ENCODE data around the gene TMEM87A. TPM values are rescaled to one million over a fixed set of nuclear protein-coding genes. Genes with fewer than 3 reads are reported as not detected.
"Not testable (repeated sequence)": the region's sequence is repeated elsewhere in the genome, so short reads cannot be mapped to it uniquely, and the experiment has no call there.

TMEM87A gene
- total RNA-seq, 1 experiment from 2014 or later, result 31.2 TPM

DNA sequence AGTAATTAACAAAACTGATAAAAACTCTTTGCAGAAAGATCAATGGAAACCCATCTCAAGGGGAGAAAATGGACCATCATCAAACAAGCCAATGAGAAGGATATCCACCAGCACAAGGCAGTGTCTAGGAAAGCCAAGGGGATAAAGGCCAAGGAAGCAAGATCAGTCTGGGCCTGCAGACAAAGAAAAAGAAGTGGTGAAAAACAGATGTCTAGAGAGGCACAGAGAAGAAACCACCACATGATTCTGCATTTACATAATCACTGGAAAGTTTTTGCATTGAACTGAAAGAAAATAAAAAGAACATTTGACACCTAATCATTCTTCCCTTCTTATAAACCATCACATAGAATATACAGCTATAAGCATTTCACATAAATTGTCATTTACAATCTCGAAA lies 42.1 kb downstream of the TMEM87A start:
- H3K27me3 Mint-ChIP-seq (ENCODE audit: unreplicated experiment), result no peaks in the 10 kb centered on the region
- no peak overlapping the region for H3K4me3 Mint-ChIP-seq (ENCODE audit: low read depth, unreplicated experiment)
- no peak overlapping the region for H3K27ac Mint-ChIP-seq (ENCODE audit: unreplicated experiment)
- CTCF ChIA-PET, result no interaction called here
- H3K4me1 Mint-ChIP-seq (ENCODE audit: low read depth, unreplicated experiment), result no peaks in the 10 kb centered on the region
- BruUV-seq (replicated peaks), result no TSS peak
- no peaks in the 10 kb centered on the region for H3K36me3 Mint-ChIP-seq (ENCODE audit: insufficient read depth, unreplicated experiment)
- no peaks in the 10 kb centered on the region for H3K9me3 Mint-ChIP-seq (ENCODE audit: low read depth, unreplicated experiment)
- intact Hi-C loops (cut with micrococcal nuclease; ENCODE audit: unreplicated experiment), result no loop called here
- TF ChIP-seq, protein P1, sequence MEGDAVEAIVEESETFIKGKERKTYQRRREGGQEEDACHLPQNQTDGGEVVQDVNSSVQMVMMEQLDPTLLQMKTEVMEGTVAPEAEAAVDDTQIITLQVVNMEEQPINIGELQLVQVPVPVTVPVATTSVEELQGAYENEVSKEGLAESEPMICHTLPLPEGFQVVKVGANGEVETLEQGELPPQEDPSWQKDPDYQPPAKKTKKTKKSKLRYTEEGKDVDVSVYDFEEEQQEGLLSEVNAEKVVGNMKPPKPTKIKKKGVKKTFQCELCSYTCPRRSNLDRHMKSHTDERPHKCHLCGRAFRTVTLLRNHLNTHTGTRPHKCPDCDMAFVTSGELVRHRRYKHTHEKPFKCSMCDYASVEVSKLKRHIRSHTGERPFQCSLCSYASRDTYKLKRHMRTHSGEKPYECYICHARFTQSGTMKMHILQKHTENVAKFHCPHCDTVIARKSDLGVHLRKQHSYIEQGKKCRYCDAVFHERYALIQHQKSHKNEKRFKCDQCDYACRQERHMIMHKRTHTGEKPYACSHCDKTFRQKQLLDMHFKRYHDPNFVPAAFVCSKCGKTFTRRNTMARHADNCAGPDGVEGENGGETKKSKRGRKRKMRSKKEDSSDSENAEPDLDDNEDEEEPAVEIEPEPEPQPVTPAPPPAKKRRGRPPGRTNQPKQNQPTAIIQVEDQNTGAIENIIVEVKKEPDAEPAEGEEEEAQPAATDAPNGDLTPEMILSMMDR (IDR thresholded peaks at IDR 0.05; ENCODE audit: unreplicated experiment), result no peak
- DNase-seq, result no peak

DNA sequence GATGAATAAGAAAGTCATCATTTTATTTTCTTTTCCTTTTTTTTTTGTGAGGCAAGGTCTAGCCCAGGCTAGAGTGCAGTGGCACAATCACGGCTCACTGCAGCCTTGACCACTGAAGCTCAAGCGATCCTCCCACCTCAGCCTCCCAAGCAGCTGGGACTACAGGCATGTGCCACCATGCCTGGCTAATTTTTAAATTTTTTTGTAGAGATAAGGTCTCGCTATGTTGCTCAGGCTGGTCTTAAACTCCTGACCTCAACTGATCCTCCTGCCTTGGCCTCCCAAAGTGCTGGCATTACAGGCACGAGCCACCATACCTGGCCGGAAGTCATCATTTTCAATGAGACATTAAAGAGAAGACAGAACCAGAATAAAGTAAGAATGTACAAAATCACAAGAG lies 44.3 kb downstream of the TMEM87A start:
- not testable (repeated sequence) for BruUV-seq (replicated peaks)

DNA sequence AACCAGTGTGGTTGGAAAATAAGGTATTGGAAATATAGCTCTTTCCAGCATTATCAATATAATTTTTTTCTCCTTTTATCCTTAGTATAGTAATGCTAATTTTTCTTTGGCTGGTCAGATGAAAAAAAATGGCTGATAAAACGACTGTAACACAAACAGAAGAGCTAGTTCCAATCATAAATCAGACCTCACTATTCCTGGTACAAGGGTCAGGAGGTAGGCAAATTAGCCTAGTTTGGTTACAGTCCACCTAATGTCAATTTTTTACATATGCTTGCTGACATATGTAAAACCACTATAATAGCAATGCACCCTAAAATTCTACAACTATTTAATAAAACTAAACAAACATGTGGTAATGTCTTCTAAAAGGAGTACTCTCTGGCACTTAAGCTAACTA lies 45.2 kb downstream of the TMEM87A start:
- no peak overlapping the region for H3K4me3 Mint-ChIP-seq (ENCODE audit: low read depth, unreplicated experiment)
- H3K9me3 Mint-ChIP-seq (ENCODE audit: low read depth, unreplicated experiment), result no peaks in the 10 kb centered on the region
- H3K36me3 Mint-ChIP-seq (ENCODE audit: insufficient read depth, unreplicated experiment), result peaks cover 5% of the 10 kb centered on the region
- BruUV-seq (replicated peaks), result no TSS peak
- H3K27ac Mint-ChIP-seq (ENCODE audit: unreplicated experiment), result no peak overlapping the region
- DNase-seq, result no peak
- CTCF ChIA-PET, result no interaction called here
- intact Hi-C loops (cut with micrococcal nuclease; ENCODE audit: unreplicated experiment), result no loop called here
- no peaks in the 10 kb centered on the region for H3K4me1 Mint-ChIP-seq (ENCODE audit: low read depth, unreplicated experiment)
- no peaks in the 10 kb centered on the region for H3K27me3 Mint-ChIP-seq (ENCODE audit: unreplicated experiment)
- TF ChIP-seq, protein P1 (IDR thresholded peaks at IDR 0.05; ENCODE audit: unreplicated experiment), result no peak

More for the DNA sequence above, 44.3 kb downstream of the TMEM87A start:
- H3K27me3 Mint-ChIP-seq (ENCODE audit: unreplicated experiment); H3K27ac Mint-ChIP-seq (ENCODE audit: unreplicated experiment); H3K36me3 Mint-ChIP-seq (ENCODE audit: insufficient read depth, unreplicated experiment); H3K9me3 Mint-ChIP-seq (ENCODE audit: low read depth, unreplicated experiment); H3K4me1 Mint-ChIP-seq (ENCODE audit: low read depth, unreplicated experiment); H3K4me3 Mint-ChIP-seq (ENCODE audit: low read depth, unreplicated experiment); CTCF ChIA-PET; DNase-seq; intact Hi-C loops (cut with micrococcal nuclease; ENCODE audit: unreplicated experiment): not testable (repeated sequence)

DNA sequence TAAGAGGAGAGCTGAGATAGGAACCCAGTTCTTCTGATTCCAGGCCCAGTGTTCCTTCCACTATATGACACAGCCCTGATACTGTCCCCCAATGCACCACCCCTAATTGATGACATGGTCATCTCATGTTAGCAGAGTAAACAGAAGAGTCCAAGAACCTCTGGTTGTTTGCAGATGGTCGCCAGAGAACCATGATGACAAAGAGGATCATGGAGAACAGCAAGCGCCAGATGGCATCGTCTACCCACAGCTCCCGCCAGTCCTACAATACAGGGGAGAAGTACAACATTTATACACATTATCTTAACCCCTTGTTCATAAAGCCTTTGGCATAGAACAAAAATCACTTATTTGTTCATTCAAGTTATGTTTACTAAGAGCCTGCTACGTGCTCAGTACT lies 46.6 kb downstream of the TMEM87A start:
- no peaks in the 10 kb centered on the region for H3K9me3 Mint-ChIP-seq (ENCODE audit: low read depth, unreplicated experiment)
- intact Hi-C loops (cut with micrococcal nuclease; ENCODE audit: unreplicated experiment), result no loop called here
- no peaks in the 10 kb centered on the region for H3K4me1 Mint-ChIP-seq (ENCODE audit: low read depth, unreplicated experiment)
- no peak for DNase-seq
- peaks cover 5% of the 10 kb centered on the region for H3K36me3 Mint-ChIP-seq (ENCODE audit: insufficient read depth, unreplicated experiment)
- TF ChIP-seq, protein P1 (IDR thresholded peaks at IDR 0.05; ENCODE audit: unreplicated experiment), result no peak
- H3K27me3 Mint-ChIP-seq (ENCODE audit: unreplicated experiment), result no peaks in the 10 kb centered on the region
- no peak overlapping the region for H3K27ac Mint-ChIP-seq (ENCODE audit: unreplicated experiment)
- H3K4me3 Mint-ChIP-seq (ENCODE audit: low read depth, unreplicated experiment), result no peak overlapping the region
- BruUV-seq (replicated peaks), result no TSS peak
- CTCF ChIA-PET, result no interaction called here

DNA sequence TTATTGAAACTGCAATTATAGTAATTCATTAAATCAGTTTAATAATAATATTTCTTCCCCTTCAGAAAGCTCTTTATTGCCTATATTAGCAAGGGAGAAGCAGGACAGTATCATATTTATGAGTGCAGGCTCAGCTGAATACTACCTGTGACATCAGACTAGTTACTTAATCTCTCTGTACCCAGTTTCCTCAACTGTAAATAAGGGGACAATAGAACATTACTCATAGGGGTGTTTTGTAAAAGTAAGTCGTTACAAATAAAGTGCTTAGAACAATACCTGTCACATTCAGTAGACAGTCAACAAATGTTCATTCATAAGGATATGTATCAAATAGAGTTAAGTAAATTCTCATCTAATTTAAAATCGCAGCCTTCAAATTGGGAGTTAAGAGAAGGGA lies 53.0 kb downstream of the TMEM87A start:
- H3K4me1 Mint-ChIP-seq (ENCODE audit: low read depth, unreplicated experiment), result no peaks in the 10 kb centered on the region
- H3K27ac Mint-ChIP-seq (ENCODE audit: unreplicated experiment), result no peak overlapping the region
- H3K4me3 Mint-ChIP-seq (ENCODE audit: low read depth, unreplicated experiment), result no peak overlapping the region
- peaks cover 5% of the 10 kb centered on the region for H3K36me3 Mint-ChIP-seq (ENCODE audit: insufficient read depth, unreplicated experiment)
- intact Hi-C loops (cut with micrococcal nuclease; ENCODE audit: unreplicated experiment), result no loop called here
- DNase-seq, result no peak
- BruUV-seq (replicated peaks), result no TSS peak
- no peaks in the 10 kb centered on the region for H3K9me3 Mint-ChIP-seq (ENCODE audit: low read depth, unreplicated experiment)
- CTCF ChIA-PET, result no interaction called here
- TF ChIP-seq, protein P1 (IDR thresholded peaks at IDR 0.05; ENCODE audit: unreplicated experiment), result no peak
- H3K27me3 Mint-ChIP-seq (ENCODE audit: unreplicated experiment), result no peaks in the 10 kb centered on the region

All from Calu3 (cell line).